Skin epidermis (tissue), 12 donors: ENCODE data around the gene AMH.

ENCODE experiments used
- H3K27ac ChIP-seq, 21 experiments: fragments of 200-600 bp; sonication (generic) in 11 of 21; one replicate each; pipeline ENCODE4 v1.5.0; 2020; ENCODE audit warnings: mild to moderate bottlenecking in 3 of 21, inconsistent platforms in 2 of 21, moderate library complexity in 2 of 21
- H3K4me3 ChIP-seq, 7 experiments: fragments of 200-600 bp; sonication (generic) in 2 of 7; one replicate each; pipeline ENCODE4 v1.5.0; 2020; ENCODE audit warnings: inconsistent platforms in 2 of 7, mild to moderate bottlenecking in 2 of 7, moderate library complexity in 1 of 7

Gene AMH

DNA sequence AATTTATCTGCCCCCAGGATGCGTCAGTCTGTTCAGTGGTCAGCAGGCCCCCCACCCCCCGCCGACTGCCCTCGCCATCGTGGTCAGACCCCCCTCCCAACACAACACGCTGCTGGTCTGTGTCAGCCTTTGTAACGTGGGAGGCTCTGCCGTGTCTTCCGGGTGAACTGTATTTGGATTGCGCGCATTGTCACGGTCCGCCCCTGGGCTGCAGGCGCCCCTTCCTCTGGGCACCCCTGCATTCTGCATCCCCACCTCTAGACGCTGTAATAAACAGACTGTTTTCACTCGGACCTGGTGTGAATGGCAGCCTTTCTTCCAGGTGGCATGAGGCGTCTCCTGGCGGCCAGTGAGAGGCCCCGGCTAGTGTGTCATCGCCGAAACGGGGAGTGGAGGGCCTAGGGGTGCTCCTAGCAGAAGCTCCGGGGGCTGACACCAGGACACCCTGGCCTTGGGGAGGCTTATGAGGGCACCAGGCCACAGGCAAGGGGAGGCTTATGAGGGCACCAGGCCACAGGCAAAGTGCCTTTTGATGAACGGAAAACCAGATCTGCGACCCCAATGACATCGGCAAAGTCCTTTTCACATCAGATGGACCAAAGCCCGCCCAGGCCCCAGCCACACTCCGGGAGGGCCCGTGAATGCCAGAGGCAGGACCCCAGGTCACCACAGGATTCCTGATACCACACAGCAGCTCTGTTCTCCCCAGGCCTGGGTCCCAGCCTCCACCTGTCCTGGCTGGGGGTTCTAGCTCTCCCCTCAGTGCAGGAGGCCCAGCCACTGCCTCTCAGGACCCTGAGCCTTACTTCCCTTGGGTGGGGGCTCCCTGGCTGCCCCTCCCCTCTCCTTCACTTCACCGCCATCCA, 16.6 kb upstream of the AMH start:
- peak overlapping the region in 1 of 21 experiments; percentile 39 for H3K27ac ChIP-seq
- no peak overlapping the region for H3K4me3 ChIP-seq

GRCh38 chr19:2233601-2234280, 15.4 kb upstream of the AMH start:
- H3K27ac ChIP-seq, result peak overlapping the region in 1 of 21 experiments; percentile 1

GRCh38 chr19:2234996-2235380, 14.1 kb upstream of the AMH start:
- H3K27ac ChIP-seq, result peak overlapping the region in 19 of 21 experiments; percentile 90 to 99 (median 97)
- H3K4me3 ChIP-seq, result peak overlapping the region; percentile 78 to 98 (median 91)

More at GRCh38 chr19:2233601-2234280, 15.4 kb upstream of the AMH start:
- H3K4me3 ChIP-seq, result no peak overlapping the region

- peak overlapping the region; percentile 83 to 99 (median 97) for H3K27ac ChIP-seq
- H3K4me3 ChIP-seq, result peak overlapping the region; percentile 78 to 98 (median 91)
Observed at GRCh38 chr19:2235381-2236063, 13.6 kb upstream of the AMH start.

DNA sequence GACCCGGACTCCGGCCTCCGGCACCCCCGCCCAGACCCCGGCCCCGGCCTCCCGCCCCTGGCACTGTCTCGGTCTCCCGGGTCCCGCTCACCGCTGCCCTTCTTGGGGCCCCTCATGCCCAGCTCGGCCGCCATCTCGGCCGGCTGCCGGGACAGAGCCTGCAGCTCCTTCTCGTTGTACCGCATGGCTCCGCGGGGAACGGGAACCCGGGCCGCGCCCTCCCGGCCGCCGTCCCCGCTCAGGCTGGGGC, 13.1 kb upstream of the AMH start:
- Histone ChIP-seq H3K4me3 (peak overlapping the region; percentile 78 to 98 (median 91)), H3K27ac (peak overlapping the region; percentile 83 to 99 (median 97))

- Histone ChIP-seq H3K4me3 (peak within 1 kb of the TSS; percentile 78 to 98 (median 91)), H3K27ac (peak within 1 kb of the TSS; percentile 90 to 99 (median 97))
Observed at GRCh38 chr19:2236314-2237050, 12.6 kb upstream of the AMH start, which contains the start of the genes PLEKHJ1 and SF3A2. Gene PLEKHJ1, minus strand, starts transcription at chr19:2236329. Its CDS starts 81 bp downstream, at chr19:2236248. Gene SF3A2, plus strand, starts transcription at chr19:2236824. Its CDS starts 6,595 bp downstream, at chr19:2243419.

- Histone ChIP-seq H3K4me3 (peak overlapping the region; percentile 78 to 98 (median 91)), H3K27ac (peak overlapping the region; percentile 90 to 99 (median 97))
Observed at GRCh38 chr19:2237051-2237868, 11.9 kb upstream of the AMH start.

GRCh38 chr19:2237869-2238153, 11.3 kb upstream of the AMH start:
- Histone ChIP-seq H3K27ac (peak overlapping the region in 6 of 21 experiments; percentile 29 to 99 (median 94)), H3K4me3 (peak overlapping the region in 6 of 7 experiments; percentile 78 to 97 (median 91))

DNA sequence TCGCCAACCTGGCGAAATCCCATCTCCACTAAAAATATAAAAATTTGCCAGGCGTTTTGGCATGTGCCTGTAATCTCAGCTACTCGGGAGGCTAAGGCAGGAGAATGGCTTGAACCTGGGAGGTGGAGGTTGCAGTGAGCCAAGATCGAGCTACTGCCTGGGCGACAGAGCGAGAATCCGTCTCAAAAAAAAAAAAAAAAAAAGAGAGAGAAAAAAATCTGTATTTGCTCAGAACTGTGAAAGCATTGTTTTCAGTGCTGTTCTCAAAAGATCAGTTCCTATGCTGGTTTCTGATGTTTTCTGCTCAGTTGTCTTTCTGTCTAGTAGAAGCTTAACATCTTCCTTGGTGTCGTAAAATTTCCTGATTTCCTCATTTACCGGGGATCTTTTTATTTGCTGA, 9.9 kb upstream of the AMH start:
- H3K4me3 ChIP-seq, result peak overlapping the region in 3 of 7 experiments; percentile 30 to 36 (median 35)
- H3K27ac ChIP-seq, result peak overlapping the region in 11 of 21 experiments; percentile 2 to 99 (median 65)

GRCh38 chr19:2239771-2240770, 9.1 kb upstream of the AMH start:
- H3K4me3 ChIP-seq, result peak overlapping the region; percentile 4 to 36 (median 30)
- peak overlapping the region in 18 of 21 experiments; percentile 2 to 99 (median 66) for H3K27ac ChIP-seq

- Histone ChIP-seq H3K4me3 (peak overlapping the region in 1 of 7 experiments; percentile 35), H3K27ac (peak overlapping the region in 14 of 21 experiments; percentile 22 to 99 (median 67))
Observed at GRCh38 chr19:2240881-2241760, 8.0 kb upstream of the AMH start.

DNA sequence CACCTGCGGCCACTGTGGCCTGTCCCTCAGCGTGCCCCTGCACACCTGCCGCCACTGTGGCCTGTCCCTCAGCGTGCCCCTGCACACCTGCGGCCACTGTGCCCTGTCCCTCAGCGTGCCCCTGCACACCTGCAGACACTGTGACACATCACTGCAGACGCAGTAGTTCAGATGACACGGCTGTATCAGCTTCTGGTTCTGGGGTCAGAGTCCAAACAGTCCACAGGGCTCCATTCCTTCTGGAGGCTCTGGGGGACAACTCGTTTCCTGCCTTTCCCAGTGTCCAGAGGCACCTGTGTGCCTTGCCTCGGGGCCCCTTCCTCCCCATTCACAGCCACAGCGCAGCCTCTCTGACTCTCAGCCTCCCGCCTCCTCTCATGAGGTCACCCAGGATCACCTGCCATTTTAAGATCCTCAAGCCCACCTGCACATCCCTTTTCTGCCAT, 7.0 kb upstream of the AMH start:
- H3K27ac ChIP-seq, result peak overlapping the region in 1 of 21 experiments; percentile 93
- no peak overlapping the region for H3K4me3 ChIP-seq

GRCh38 chr19:2242816-2243215, 6.3 kb upstream of the AMH start:
- no peak overlapping the region for H3K4me3 ChIP-seq
- no peak overlapping the region for H3K27ac ChIP-seq

- H3K27ac ChIP-seq, result no peak overlapping the region
- no peak overlapping the region for H3K4me3 ChIP-seq
Observed at GRCh38 chr19:2243274-2244124, 5.6 kb upstream of the AMH start.

DNA sequence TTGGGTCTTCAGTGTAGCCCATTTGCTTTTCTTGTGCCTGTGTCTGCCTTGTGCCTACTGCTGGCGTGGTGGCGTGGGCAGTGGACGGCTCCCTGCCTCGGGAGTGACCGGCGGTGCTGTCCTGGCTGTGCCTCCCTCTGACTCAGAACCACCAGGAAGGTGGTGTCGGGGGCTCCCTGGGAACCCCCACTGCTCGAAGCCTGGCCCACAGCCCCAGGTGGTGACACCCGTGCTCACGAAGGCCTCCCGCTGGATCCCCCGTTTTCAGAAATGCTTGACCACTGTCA, 5.1 kb upstream of the AMH start:
- H3K4me3 ChIP-seq, result no peak overlapping the region
- H3K27ac ChIP-seq, result no peak overlapping the region

DNA sequence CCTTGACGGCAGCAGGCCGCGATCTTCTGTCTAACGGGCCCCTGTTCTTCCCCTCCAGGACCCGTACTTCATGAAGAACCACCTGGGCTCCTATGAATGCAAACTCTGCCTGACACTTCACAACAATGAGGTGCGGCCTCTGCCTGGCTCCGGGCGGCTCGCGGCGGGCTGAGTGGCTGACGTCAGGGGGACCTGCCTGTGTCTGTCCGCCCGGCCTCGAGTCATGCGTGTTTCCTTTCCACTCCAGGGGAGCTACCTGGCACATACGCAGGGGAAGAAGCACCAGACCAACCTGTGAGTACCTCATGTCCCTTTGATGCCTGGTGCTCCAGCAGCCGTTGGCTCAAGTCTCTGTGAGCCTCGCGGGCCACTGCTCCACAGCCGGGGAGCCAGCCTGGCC, 4.6 kb upstream of the AMH start:
- no peak overlapping the region for H3K27ac ChIP-seq
- no peak overlapping the region for H3K4me3 ChIP-seq
